CD4-positive, CD25-positive, alpha-beta regulatory T cell (primary cell): ENCODE measurements around the gene LHPP. TPM values are rescaled to one million over a fixed set of nuclear protein-coding genes. Genes with fewer than 3 reads are reported as not detected.
A peak's percentile ranks its signal among the peaks of the same experiment; 100 is the strongest.

Experiments used
- ATAC-seq, 2 donors: fragments of 150-1000 bp; cut with Tn5 transposase; one replicate each; pipeline ENCODE4 v1.10.0; 2021; ENCODE audit warnings: low read depth in 2 of 2, moderate number of reproducible peaks in 2 of 2, moderate library complexity in 1 of 2
- DNase-seq, 3 donors: peaks; one replicate each; pipeline versions ENCODE4 v3.0.0 to v3.0.0-alpha.2; 2012 to 2022; ENCODE audit warnings: mixed read lengths in 1 of 3
- H3K27ac ChIP-seq: one replicate; pipeline ENCODE4 v1.7.0; 2013; ENCODE audit warnings: mild to moderate bottlenecking, low read length; ENCODE audit not compliant: insufficient read depth, poor library complexity, severe bottlenecking
- H3K27me3 ChIP-seq: one replicate; pipeline ENCODE4 v1.7.0; 2013; ENCODE audit warnings: low read length; ENCODE audit not compliant: control insufficient read depth, insufficient read depth
- H3K36me3 ChIP-seq: one replicate; pipeline ENCODE4 v1.7.0; 2013; ENCODE audit warnings: mild to moderate bottlenecking, low read length, moderate library complexity; ENCODE audit not compliant: control insufficient read depth, insufficient read depth
- H3K4me1 ChIP-seq: 2 replicates; pipeline ENCODE4 v1.7.0; 2013; ENCODE audit warnings: mild to moderate bottlenecking, low read length; ENCODE audit not compliant: insufficient read depth, control insufficient read depth, poor library complexity, severe bottlenecking
- H3K4me3 ChIP-seq: one replicate; pipeline ENCODE4 v1.7.0; 2013; ENCODE audit warnings: low read depth, mild to moderate bottlenecking, low read length, moderate library complexity
- H3K9me3 ChIP-seq, 2 experiments: 1 replicate in 1 of 2; 2 replicates in 1 of 2; pipeline ENCODE4 v1.7.0; 2013; ENCODE audit warnings: low read length in 2 of 2, mild to moderate bottlenecking in 1 of 2, moderate library complexity in 1 of 2; ENCODE audit not compliant: control insufficient read depth in 2 of 2
- H3K27ac Mint-ChIP-seq, 3 donors: one replicate each; pipeline ENCODE4 v1.8.0; 2020 to 2022; ENCODE audit warnings: mild to moderate bottlenecking in 3 of 3, mixed read lengths in 3 of 3, moderate library complexity in 2 of 3
- H3K27me3 Mint-ChIP-seq: one replicate; pipeline ENCODE4 v1.8.0; 2022; ENCODE audit warnings: mild to moderate bottlenecking, mixed read lengths
- H3K36me3 Mint-ChIP-seq: one replicate; pipeline ENCODE4 v1.8.0; 2020; ENCODE audit warnings: mixed read lengths
- H3K4me1 Mint-ChIP-seq, 4 donors: one replicate each; pipeline ENCODE4 v1.8.0; 2020 to 2022; ENCODE audit warnings: mixed read lengths in 4 of 4, mild to moderate bottlenecking in 1 of 4
- H3K4me3 Mint-ChIP-seq, 4 donors: one replicate each; pipeline ENCODE4 v1.8.0; 2020 to 2022; ENCODE audit warnings: mild to moderate bottlenecking in 4 of 4, mixed read lengths in 4 of 4, moderate library complexity in 3 of 4
- H3K9me3 Mint-ChIP-seq, 7 donors: one replicate each; pipeline ENCODE4 v1.8.0; 2020 to 2022; ENCODE audit warnings: mixed read lengths in 7 of 7, mild to moderate bottlenecking in 3 of 7, moderate library complexity in 2 of 7
- polyA plus RNA-seq, 4 donors: library from polyadenylated mRNA; unstranded; fragments of 300-500 nt; fragmentation: Illumina TruSeq; gene quantifications; one replicate each; pipeline ENCODE4 v1.2.3, GENCODE V29; 2021
- total RNA-seq: library from RNA; stranded (reverse); gene quantifications from one replicate; pipeline ENCODE4 v1.2.3, GENCODE V29; 2022

LHPP gene
- total and polyA plus RNA-seq, 5 donors from 2014 or later: 20.1 to 29.2 (median 25.0) TPM

- H3K4me1 ChIP-seq: peaks cover 21% of the 10 kb centered on the region
- no peaks in the 10 kb centered on the region for H3K36me3 Mint-ChIP-seq
- no peak overlapping the region for H3K4me3 ChIP-seq
- peak overlapping the region in 1 of 3 donors; percentile 14 for H3K27ac Mint-ChIP-seq
- H3K27me3 ChIP-seq: peaks cover 48% of the 10 kb centered on the region
- peaks cover 0 to 2% (median 0%) of the 10 kb centered on the region in 7 donors for H3K9me3 Mint-ChIP-seq
- no peak overlapping the region for H3K27ac ChIP-seq
- DNase-seq: no peak
- peaks cover 90% of the 10 kb centered on the region for H3K27me3 Mint-ChIP-seq
- H3K36me3 ChIP-seq: no peaks in the 10 kb centered on the region
- H3K4me3 Mint-ChIP-seq: peak overlapping the region in 3 of 4 donors; percentile 15 to 68 (median 27)
- H3K9me3 ChIP-seq: no peaks in the 10 kb centered on the region
- ATAC-seq: no peak
- peaks cover 0 to 29% (median 11%) of the 10 kb centered on the region in 4 donors for H3K4me1 Mint-ChIP-seq
Observed at GRCh38 chr10:124449170-124450011, 12.2 kb upstream of the LHPP start.

GRCh38 chr10:124450012-124450782 lies 11.4 kb upstream of the LHPP start, which contains the start of gene NKX1-2:
Gene NKX1-2, minus strand, starts transcription at chr10:124450035. Its CDS starts 92 bp downstream, at chr10:124449943.
- no peak within 1 kb of the TSS for H3K4me3 ChIP-seq
- peaks cover 3% of the 10 kb centered on the region for H3K36me3 Mint-ChIP-seq
- DNase-seq: no peak

DNA sequence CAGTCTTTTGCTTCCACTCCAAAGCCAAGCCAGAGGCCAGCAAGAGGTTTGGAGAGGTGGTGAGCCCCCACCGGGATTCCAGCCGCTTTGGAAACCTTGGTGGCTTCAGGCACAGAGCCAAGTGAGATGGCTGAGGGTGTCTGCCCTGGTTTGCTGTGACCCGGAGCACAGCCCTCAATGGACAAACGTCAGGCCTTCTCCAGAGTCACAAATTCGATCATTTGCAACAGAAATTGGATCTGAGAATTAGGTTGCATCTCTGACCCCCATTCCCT lies 10.9 kb upstream of the LHPP start:
- peaks cover 0 to 29% (median 11%) of the 10 kb centered on the region in 4 donors for H3K4me1 Mint-ChIP-seq
- peaks cover 3% of the 10 kb centered on the region for H3K36me3 Mint-ChIP-seq
- H3K9me3 ChIP-seq: no peaks in the 10 kb centered on the region
- no peak overlapping the region for H3K27ac ChIP-seq
- H3K4me1 ChIP-seq: peaks cover 21% of the 10 kb centered on the region
- no peak overlapping the region for H3K27ac Mint-ChIP-seq
- peaks cover 0 to 2% (median 0%) of the 10 kb centered on the region in 7 donors for H3K9me3 Mint-ChIP-seq
- ATAC-seq (no peak), DNase-seq (no peak)
- peaks cover 88% of the 10 kb centered on the region for H3K27me3 Mint-ChIP-seq
- H3K4me3 ChIP-seq: no peak overlapping the region
- peaks cover 44% of the 10 kb centered on the region for H3K27me3 ChIP-seq
- H3K4me3 Mint-ChIP-seq: peak overlapping the region in 2 of 4 donors; percentile 28 to 62
- H3K36me3 ChIP-seq: no peaks in the 10 kb centered on the region

More at GRCh38 chr10:124450012-124450782, 11.4 kb upstream of the LHPP start, which contains the start of gene NKX1-2:
- peaks cover 0 to 29% (median 11%) of the 10 kb centered on the region in 4 donors for H3K4me1 Mint-ChIP-seq
- H3K4me3 Mint-ChIP-seq: peak within 1 kb of the TSS; percentile 27 to 68 (median 58)
- Histone ChIP-seq H3K36me3 (no peaks in the 10 kb centered on the region), H3K27ac (no peak within 1 kb of the TSS), H3K9me3 (no peaks in the 10 kb centered on the region), H3K4me1 (peaks cover 21% of the 10 kb centered on the region), H3K27me3 (peaks cover 48% of the 10 kb centered on the region)
- H3K9me3 Mint-ChIP-seq: peaks cover 0 to 2% (median 0%) of the 10 kb centered on the region in 7 donors
- ATAC-seq: no peak
- H3K27me3 Mint-ChIP-seq: peaks cover 89% of the 10 kb centered on the region
- peak within 1 kb of the TSS in 1 of 3 donors; percentile 14 for H3K27ac Mint-ChIP-seq

DNA sequence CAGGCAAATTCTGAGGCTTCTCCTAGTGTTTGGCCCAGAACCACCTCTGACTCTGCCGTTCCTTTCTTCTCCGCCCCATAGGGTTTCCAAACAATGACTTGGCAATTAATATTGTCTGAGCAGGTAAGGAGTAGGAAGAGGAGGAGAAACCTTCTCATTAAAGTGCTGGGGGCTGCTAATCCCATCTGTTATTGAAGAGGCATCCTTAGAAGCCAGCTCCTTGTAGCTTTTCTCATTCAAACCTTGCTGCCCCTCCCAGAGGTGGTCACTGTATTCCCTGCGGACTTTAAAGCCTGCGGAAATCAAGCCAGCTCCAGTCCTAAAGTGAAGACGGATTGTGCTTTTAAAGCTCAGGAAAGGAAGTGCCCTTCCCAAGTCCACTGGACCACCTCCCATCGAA lies 10.3 kb upstream of the LHPP start:
- no peak overlapping the region for H3K4me3 ChIP-seq
- Mint-ChIP-seq H3K4me3 (peak overlapping the region in 1 of 4 donors; percentile 62), H3K27me3 (peaks cover 88% of the 10 kb centered on the region), H3K9me3 (peaks cover 0 to 2% (median 0%) of the 10 kb centered on the region in 7 donors), H3K4me1 (peaks cover 0 to 29% (median 11%) of the 10 kb centered on the region in 4 donors), H3K27ac (no peak overlapping the region), H3K36me3 (peaks cover 3% of the 10 kb centered on the region)
- H3K9me3 ChIP-seq: no peaks in the 10 kb centered on the region
- no peak overlapping the region for H3K27ac ChIP-seq
- H3K27me3 ChIP-seq: peaks cover 39% of the 10 kb centered on the region
- DNase-seq (no peak), ATAC-seq (no peak)
- peaks cover 21% of the 10 kb centered on the region for H3K4me1 ChIP-seq
- H3K36me3 ChIP-seq: no peaks in the 10 kb centered on the region

DNA sequence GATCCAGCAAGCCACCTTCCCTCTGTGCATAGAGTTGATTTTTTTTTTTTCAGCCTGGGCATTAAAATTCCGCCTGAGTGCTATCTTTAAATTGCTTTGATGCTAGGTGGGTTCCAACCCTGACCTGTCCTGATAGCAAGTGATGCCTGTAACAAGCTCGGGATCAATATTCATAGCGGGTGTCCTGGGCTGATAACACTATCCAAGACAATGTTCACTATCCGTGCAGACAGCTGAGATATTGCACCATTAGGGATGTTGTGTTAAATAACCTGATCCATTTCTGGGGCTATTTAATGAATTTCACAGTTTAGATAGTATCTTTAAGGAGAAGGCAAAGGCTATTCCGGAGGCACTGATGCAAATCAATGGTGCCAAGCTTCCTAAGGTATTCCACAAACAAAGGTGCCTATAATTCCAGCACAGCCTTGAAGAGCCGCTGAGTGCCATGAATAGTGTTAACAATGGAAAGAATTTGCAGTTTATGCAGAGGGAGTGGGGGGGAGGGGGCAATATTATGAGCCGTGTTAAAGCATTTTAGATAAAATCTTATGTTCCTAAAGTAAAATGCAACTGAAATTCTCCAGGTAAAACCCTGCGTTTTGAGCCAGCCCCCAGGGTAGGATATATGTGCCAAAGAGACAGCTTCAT lies 7.5 kb upstream of the LHPP start:
- Histone ChIP-seq H3K4me1 (peaks cover 8% of the 10 kb centered on the region), H3K9me3 (no peaks in the 10 kb centered on the region), H3K4me3 (no peak overlapping the region), H3K27me3 (peaks cover 35% of the 10 kb centered on the region), H3K36me3 (no peaks in the 10 kb centered on the region), H3K27ac (no peak overlapping the region)
- peaks cover 3% of the 10 kb centered on the region for H3K36me3 Mint-ChIP-seq
- H3K27me3 Mint-ChIP-seq: peaks cover 83% of the 10 kb centered on the region
- H3K4me3 Mint-ChIP-seq: no peak overlapping the region
- DNase-seq (no peak), ATAC-seq (no peak)
- peaks cover 0 to 18% (median 4%) of the 10 kb centered on the region in 4 donors for H3K4me1 Mint-ChIP-seq
- H3K27ac Mint-ChIP-seq: no peak overlapping the region
- peaks cover 0 to 2% (median 0%) of the 10 kb centered on the region in 7 donors for H3K9me3 Mint-ChIP-seq

- H3K27ac Mint-ChIP-seq: no peak overlapping the region
- no peak for DNase-seq
- Histone ChIP-seq H3K36me3 (no peaks in the 10 kb centered on the region), H3K27me3 (peaks cover 30% of the 10 kb centered on the region), H3K27ac (no peak overlapping the region), H3K4me1 (no peaks in the 10 kb centered on the region), H3K9me3 (no peaks in the 10 kb centered on the region), H3K4me3 (no peak overlapping the region)
- peaks cover 0 to 8% (median 2%) of the 10 kb centered on the region in 4 donors for H3K4me1 Mint-ChIP-seq
- no peak for ATAC-seq
- H3K27me3 Mint-ChIP-seq: peaks cover 79% of the 10 kb centered on the region
- H3K9me3 Mint-ChIP-seq: peaks cover 0 to 2% (median 0%) of the 10 kb centered on the region in 7 donors
- H3K36me3 Mint-ChIP-seq: peaks cover 3% of the 10 kb centered on the region
- no peak overlapping the region for H3K4me3 Mint-ChIP-seq
Observed at GRCh38 chr10:124455441-124455840, 6.2 kb upstream of the LHPP start.

GRCh38 chr10:124458473-124458872 lies 3.1 kb upstream of the LHPP start:
- Mint-ChIP-seq H3K4me1 (peaks cover 3 to 13% (median 6%) of the 10 kb centered on the region in 4 donors), H3K27ac (no peak overlapping the region), H3K4me3 (peak overlapping the region in 1 of 4 donors; percentile 81), H3K27me3 (peaks cover 54% of the 10 kb centered on the region), H3K36me3 (peaks cover 3% of the 10 kb centered on the region), H3K9me3 (peaks cover 0 to 2% (median 0%) of the 10 kb centered on the region in 7 donors)
- H3K27me3 ChIP-seq: peaks cover 19% of the 10 kb centered on the region
- DNase-seq (no peak), ATAC-seq (no peak)
- H3K4me3 ChIP-seq: no peak overlapping the region
- peaks cover 10% of the 10 kb centered on the region for H3K4me1 ChIP-seq
- H3K36me3 ChIP-seq: no peaks in the 10 kb centered on the region
- H3K27ac ChIP-seq: no peak overlapping the region
- H3K9me3 ChIP-seq: no peaks in the 10 kb centered on the region
